Subcutaneous adipose tissue (tissue), 4 donors: Measurements from ENCODE around the gene SERTAD2. TPM values are rescaled to one million over a fixed set of nuclear protein-coding genes. Genes with fewer than 3 reads are reported as not detected.

Experiments
- total RNA-seq, 4 donors: library from RNA; depleted of rRNA; stranded (reverse); fragments of >200 nt; gene quantifications; one replicate each; pipeline ENCODE4 v1.1.0, GENCODE V29; 2016
- TF ChIP-seq, protein P1 (sequence below): fragments of 450-650 bp; IDR thresholded peaks from one replicate; pipeline ENCODE4 v1.5.1; 2016; ENCODE audit warnings: low read depth, mild to moderate bottlenecking, control low read depth, antibody characterized with exemption, moderate library complexity

The SERTAD2 gene
- total RNA-seq, 4 donors from 2014 or later = 17.5 to 25.2 (median 20.0) TPM

DNA sequence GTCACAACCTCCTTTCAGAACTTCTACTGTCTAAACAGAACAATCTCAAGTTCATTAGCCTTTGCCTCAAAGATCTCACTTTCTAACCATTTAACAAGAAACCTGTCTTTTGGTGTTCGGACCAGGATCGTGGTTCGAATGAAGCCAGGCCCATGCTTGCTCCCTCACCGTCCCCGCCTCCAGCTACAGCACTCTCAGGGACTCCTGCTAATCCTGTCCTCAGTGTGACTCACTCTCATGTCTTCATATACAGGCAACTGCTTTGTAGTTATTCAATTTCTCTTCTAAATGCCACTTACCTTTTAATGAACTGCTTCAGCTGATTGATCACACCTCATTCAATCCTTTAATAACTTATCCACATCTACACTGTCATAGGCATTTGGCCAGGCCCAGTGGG lies 15.8 kb downstream of the SERTAD2 start:
- TF ChIP-seq, protein P1, sequence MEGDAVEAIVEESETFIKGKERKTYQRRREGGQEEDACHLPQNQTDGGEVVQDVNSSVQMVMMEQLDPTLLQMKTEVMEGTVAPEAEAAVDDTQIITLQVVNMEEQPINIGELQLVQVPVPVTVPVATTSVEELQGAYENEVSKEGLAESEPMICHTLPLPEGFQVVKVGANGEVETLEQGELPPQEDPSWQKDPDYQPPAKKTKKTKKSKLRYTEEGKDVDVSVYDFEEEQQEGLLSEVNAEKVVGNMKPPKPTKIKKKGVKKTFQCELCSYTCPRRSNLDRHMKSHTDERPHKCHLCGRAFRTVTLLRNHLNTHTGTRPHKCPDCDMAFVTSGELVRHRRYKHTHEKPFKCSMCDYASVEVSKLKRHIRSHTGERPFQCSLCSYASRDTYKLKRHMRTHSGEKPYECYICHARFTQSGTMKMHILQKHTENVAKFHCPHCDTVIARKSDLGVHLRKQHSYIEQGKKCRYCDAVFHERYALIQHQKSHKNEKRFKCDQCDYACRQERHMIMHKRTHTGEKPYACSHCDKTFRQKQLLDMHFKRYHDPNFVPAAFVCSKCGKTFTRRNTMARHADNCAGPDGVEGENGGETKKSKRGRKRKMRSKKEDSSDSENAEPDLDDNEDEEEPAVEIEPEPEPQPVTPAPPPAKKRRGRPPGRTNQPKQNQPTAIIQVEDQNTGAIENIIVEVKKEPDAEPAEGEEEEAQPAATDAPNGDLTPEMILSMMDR = no peak

DNA sequence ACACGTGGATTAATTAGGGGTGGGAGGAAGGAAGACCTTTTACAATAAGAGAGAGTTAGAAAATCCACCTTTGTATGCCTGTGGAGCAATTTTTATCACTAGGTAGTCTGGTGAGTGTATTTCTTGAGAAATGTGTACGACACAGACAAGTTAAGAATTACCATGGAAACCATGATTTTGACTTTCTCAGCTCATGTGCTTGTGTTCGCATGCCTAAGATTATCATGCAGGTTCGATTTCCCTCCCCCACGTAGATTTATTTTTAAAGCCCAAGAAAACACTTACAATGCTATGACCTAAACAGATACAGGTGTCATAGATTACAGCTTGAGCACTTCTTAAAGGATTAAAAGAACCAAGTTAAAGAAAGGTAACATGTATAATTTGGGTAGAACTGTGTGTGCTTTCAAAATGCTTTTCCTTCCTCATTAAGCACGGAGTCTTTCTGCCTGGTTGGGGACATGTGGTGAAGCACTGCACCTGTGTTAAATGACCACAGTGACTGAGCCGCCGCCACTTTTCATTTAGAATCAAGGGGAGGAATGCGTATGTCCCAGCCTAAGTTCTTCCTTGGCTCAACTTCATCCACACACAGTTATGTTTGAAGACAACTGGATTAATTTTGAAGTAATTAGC lies 16.6 kb downstream of the SERTAD2 start:
- TF ChIP-seq, protein P1 = no peak

DNA sequence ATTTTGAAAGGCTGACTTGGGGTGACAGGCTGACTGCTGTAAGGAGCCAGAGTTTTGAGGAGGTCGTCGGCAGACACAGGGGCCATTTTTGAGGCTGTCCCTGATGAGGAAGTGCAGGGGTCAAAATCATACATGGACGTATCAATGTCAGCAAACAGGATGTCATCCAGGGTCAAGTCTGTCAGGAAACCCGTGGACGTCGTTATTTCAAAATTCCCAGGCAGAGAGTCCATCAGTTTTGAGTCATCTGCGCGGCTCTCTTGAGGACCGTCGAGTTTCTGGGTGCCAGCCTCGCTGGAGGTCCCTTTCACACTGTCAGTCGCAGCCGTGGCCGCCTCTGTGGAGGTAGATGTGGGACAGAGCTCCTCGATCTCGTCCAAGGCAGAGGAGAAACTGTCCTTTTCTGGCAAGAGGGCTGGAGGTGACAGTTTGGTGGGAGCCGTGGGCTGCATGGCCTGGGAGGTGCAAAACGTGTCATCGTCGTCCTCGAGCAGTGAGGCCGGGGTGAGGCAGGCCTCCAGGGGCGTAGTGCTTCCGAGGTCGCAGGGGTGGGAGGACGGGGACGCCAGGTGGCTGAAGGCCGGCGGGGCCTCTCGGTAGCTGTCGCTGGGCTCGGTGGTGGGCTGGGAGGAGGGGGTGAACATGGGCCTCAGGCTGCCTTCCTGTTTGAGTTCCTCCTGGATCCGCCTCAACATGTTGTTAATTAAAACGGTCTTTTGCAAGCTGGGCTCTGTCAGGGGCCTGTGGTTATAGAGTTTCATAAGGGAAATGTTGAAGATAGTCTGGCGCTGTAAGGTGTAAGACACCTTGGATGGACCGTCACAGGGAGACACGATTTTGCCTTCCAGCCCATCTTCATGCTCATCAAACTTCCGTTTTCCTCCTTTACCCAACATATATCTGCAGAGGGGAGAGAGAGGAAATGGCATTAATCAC lies 17.5 kb downstream of the SERTAD2 start:
- TF ChIP-seq, protein P1 = no peak

DNA sequence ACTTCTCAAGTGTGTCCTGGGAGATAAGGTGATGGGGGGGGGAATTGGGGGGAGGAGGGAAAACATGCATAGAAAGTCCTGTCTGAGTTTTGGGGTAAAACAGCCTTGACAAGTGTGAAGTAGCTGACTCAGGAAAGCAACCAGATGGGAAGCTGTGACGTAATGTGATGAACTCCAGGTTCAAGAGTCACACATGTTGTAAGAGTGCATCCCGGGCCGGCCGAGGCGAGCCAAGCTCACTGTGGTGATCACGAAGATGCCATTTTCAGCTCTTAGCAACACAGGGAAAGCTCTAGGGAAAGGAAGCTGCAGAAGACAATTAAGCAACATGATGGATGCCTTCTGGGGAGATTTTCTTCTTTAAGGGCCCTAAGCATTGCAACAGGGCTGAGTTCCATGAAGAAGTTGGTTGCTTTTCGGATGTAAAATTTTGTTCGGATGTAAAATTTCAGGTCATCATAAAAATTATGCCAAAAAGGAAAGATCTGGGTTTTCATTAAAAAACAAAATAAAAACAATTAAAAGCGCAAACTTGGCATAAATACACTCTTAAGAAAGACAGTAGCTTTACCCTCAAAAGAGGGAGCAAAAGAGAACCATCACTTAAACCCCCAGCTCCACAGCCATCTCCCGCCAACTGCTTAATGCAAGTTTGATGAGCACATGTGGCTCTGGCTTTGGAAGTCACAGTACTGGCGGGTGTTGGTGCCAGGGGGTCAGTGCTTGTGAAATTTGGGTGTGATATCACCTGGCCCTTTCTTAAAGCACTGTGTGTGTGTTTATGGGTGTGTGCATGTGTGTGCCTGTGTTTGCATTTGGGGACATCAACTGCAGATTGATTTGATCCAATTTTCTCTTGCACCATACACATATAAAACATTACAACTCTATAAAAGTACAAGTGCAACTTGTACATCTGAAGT lies 19.1 kb downstream of the SERTAD2 start:
- TF ChIP-seq, protein P1 = no peak

DNA sequence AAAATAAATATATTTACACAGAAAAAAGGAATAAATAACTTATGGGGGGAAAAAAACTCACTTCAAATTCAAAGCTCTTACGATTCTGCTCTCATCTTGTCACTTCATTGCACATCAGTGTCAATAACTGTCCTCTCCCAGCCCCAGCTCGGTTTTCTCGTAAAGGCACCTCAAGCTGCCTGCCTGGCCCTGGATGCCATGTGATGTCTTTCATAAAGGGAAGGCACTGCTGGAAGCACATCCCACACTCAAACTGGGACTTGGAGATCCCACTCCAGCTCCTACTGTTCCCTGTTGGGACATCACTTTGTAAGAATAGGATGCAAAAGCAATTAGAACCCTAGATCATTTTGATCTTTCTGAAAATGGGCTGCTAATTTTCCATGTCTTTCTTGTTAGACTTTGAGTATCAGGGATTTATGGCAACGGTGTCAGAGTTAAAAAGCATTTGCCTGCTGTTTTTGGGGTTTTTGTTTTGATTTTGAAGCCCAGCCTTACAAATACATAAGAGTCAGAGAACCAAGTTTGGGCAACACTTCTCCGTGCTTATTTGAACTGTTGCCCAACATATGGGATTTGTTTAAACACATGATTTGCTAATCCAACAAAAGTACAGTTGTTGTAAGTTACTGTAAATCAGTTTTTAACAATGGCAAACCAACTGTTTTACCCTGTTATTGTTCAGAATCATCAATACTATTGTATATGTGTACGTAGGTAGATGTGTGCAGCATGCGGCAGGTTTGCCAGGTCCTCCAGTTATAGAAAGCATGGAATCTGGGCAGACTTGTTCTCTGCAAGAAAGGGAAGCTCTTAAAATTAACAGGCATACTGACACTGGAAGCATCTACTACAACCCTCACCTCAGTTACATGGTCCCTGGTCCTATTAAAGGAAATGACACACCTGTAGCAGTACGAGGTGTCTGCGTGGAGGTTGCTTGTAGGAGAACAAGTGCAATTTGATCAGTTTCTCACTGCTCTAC lies 20.6 kb downstream of the SERTAD2 start:
- TF ChIP-seq, protein P1 = no peak

DNA sequence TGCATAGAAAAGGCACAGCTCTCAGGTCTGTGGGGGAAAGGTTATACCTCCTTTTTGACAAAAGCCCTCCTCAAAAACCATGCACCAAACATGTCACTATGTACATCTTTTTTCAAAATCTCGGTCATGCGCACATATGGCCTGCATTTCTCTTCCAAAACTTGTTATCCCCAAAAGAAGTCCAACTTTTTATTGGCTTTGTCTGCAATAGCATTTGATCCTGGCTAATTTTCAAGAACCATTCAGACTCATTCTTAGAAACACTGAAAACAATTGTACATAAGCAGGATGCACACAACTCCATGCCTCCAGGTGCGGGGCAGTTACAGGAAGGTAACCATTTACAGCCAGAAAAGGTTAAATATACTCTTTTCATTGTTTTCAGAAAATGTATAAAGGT lies 21.9 kb downstream of the SERTAD2 start:
- TF ChIP-seq, protein P1 = no peak
